RWPE2 (cell line): Measurements from ENCODE around the gene F2RL2.
"Not testable (repeated sequence)": the region's sequence is repeated elsewhere in the genome, so short reads cannot be mapped to it uniquely, and the experiment has no call there.

ENCODE experiments used
- ATAC-seq: fragments of 200-7000 bp; cut with Tn5 transposase; 3 replicates; pipeline ENCODE4 v1.9.1; 2021; ENCODE audit warnings: low read depth
- DNase-seq: peaks from one replicate; pipeline ENCODE4 v3.0.0-alpha.2; 2020; ENCODE audit warnings: low spot score
- H3K27ac ChIP-seq: fragments of 450-650 bp; 2 replicates; pipeline ENCODE4 v1.5.1; 2017; ENCODE audit warnings: mild to moderate bottlenecking; ENCODE audit not compliant: poor library complexity, severe bottlenecking
- H3K27me3 ChIP-seq: fragments of 250-450 bp; sonication (Bioruptor Pico); 2 replicates; pipeline ENCODE4 v1.5.1; 2021; ENCODE audit warnings: mild to moderate bottlenecking, moderate library complexity; ENCODE audit not compliant: insufficient read depth, poor library complexity, severe bottlenecking
- H3K36me3 ChIP-seq: fragments of 250-450 bp; sonication (Bioruptor Pico); 2 replicates; pipeline ENCODE4 v1.5.1; 2020; ENCODE audit warnings: low read depth, mild to moderate bottlenecking, moderate library complexity
- H3K4me1 ChIP-seq: fragments of 250-450 bp; sonication (Bioruptor Pico); 2 replicates; pipeline ENCODE4 v1.5.1; 2021; ENCODE audit warnings: mild to moderate bottlenecking, moderate library complexity; ENCODE audit not compliant: insufficient read depth, poor library complexity, severe bottlenecking
- H3K4me3 ChIP-seq: fragments of 250-450 bp; sonication (Bioruptor Pico); 2 replicates; pipeline ENCODE4 v1.5.1; 2021; ENCODE audit warnings: mild to moderate bottlenecking, moderate library complexity; ENCODE audit not compliant: severe bottlenecking
- H3K9me3 ChIP-seq: fragments of 250-450 bp; sonication (Bioruptor Pico); 2 replicates; pipeline ENCODE4 v1.5.1; 2021; ENCODE audit warnings: mild to moderate bottlenecking, moderate library complexity; ENCODE audit not compliant: severe bottlenecking
- TF ChIP-seq, protein P1 (sequence below): fragments of 450-650 bp; IDR thresholded peaks from one replicate; pipeline ENCODE4 v1.5.1; 2017; ENCODE audit warnings: mild to moderate bottlenecking, moderate library complexity; ENCODE audit not compliant: poor library complexity, severe bottlenecking

The F2RL2 gene

DNA sequence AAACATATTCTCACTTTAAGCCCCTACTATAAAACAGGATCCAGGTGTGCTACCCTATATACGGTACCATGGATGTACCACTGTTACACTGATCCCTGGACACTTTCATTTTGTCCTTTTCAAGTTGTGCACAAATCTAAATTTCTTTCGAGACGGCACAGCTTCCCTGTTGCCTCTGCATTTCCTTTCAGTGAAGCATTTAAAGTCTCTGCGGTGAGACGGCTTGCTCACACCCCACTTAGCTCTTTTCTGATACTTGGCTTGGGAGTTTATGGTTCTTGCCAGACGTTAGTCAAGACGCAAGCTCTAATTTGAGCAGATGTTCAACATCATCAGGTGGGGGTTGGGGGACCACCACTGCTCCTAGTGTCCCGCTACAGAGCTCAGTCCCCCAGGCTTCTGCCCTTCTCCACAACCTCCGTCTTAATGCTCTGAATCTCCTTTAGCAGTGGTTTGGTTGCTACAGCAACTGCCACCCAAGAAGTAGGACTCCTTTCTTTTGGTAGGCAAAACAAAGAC lies 15.8 kb downstream of the F2RL2 start:
- Histone ChIP-seq H3K36me3 (no peaks in the 10 kb centered on the region), H3K27ac (no peak overlapping the region), H3K27me3 (no peaks in the 10 kb centered on the region), H3K4me1 (peaks cover 3% of the 10 kb centered on the region), H3K4me3 (no peak overlapping the region), H3K9me3 (no peaks in the 10 kb centered on the region)
- TF ChIP-seq, protein P1, sequence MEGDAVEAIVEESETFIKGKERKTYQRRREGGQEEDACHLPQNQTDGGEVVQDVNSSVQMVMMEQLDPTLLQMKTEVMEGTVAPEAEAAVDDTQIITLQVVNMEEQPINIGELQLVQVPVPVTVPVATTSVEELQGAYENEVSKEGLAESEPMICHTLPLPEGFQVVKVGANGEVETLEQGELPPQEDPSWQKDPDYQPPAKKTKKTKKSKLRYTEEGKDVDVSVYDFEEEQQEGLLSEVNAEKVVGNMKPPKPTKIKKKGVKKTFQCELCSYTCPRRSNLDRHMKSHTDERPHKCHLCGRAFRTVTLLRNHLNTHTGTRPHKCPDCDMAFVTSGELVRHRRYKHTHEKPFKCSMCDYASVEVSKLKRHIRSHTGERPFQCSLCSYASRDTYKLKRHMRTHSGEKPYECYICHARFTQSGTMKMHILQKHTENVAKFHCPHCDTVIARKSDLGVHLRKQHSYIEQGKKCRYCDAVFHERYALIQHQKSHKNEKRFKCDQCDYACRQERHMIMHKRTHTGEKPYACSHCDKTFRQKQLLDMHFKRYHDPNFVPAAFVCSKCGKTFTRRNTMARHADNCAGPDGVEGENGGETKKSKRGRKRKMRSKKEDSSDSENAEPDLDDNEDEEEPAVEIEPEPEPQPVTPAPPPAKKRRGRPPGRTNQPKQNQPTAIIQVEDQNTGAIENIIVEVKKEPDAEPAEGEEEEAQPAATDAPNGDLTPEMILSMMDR: no peak
- ATAC-seq (no peak), DNase-seq (no peak)

DNA sequence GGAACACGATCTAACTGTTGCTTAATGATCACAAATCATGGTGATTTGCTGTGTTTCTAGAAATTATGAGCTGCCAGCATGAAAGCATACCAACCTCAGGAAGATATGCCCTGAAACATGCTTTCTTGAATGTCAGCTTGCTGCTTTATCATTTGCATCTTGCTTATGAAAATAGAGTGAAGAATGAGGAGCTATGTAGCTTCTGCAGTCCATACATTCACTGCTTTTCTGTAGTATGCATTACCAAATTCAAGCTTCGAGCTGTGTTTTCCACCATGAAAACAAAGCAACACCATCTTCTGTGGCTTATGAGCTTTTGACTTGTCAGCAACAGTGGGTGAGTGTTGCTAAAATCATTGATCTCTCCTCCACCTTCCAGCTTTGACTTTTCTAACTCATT lies 16.5 kb downstream of the F2RL2 start:
- no peaks in the 10 kb centered on the region for H3K27me3 ChIP-seq
- no peak overlapping the region for H3K27ac ChIP-seq
- no peak overlapping the region for H3K4me3 ChIP-seq
- DNase-seq (no peak), ATAC-seq (no peak)
- peaks cover 3% of the 10 kb centered on the region for H3K4me1 ChIP-seq
- TF ChIP-seq, protein P1: no peak
- no peaks in the 10 kb centered on the region for H3K36me3 ChIP-seq
- no peaks in the 10 kb centered on the region for H3K9me3 ChIP-seq

DNA sequence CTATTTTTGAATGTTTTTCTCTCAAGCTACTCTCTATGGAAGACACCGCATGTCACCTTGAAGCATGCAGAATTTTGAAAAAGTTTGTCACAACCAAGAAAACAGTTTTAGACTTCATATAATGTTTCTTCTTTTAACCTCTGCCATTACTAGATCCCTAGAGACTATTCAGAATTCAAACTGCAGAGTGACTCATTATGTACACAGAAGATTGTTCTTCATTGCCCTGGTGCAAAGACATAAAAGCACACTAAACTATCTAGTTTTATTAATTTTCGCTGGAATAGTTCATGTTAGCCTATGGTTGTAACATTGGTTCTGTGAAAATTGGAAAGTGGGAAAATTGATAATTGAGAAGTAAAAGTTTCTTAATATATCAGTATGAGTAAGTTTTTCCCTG lies 18.4 kb downstream of the F2RL2 start:
- TF ChIP-seq, protein P1: no peak
- H3K27me3 ChIP-seq: no peaks in the 10 kb centered on the region
- ATAC-seq: peak; percentile 64
- H3K4me1 ChIP-seq: peaks cover 3% of the 10 kb centered on the region
- H3K36me3 ChIP-seq: no peaks in the 10 kb centered on the region
- no peak overlapping the region for H3K27ac ChIP-seq
- no peak for DNase-seq
- H3K9me3 ChIP-seq: no peaks in the 10 kb centered on the region
- no peak overlapping the region for H3K4me3 ChIP-seq

DNA sequence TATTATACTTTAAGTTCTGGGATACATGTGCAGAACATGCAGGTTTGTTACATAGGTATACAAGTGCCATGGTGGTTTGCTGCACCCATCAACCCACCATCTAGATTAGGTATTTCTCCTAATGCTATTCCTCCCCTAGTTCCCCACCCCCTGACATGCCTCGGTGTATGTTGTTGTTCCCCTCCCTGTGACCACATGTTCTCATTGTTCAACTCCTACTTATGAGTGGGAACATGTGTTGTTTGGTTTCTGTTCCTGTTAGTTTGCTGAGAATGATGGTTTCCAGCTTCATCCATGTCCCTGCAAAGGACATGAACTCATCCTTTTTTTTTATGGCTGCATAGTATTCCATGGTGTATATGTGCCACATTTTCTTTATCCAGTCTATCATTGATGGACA lies 19.2 kb downstream of the F2RL2 start:
- H3K4me3 ChIP-seq, DNase-seq, ATAC-seq: not testable (repeated sequence)

DNA sequence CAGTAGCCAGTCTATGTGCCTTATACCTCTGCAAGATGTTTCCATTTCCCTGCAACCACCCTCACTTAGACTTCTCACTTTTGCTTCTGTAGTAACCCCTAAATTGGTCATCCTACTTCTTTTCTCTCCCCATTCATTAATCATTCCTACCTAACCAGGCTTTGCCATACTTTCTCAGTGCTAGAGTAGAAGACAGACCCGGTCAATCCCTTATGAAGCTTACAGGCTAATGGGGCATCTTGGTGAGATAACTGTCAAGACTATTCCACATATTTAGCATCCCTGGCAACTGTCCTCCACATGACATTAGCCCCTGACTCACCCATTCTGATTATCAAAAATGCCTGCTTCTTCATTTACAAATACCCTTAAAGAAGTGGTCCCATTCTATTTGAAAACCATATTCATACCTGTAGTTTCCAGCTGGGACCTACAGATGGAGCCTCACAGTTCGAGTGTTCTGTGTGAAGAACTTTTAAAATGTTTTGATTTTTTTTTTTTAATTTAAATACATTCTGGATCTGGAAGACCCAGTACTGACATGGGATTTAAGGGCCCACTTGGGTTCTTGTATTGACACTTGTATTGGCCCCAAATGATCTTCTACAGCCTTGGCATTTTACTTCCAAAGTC lies 21.0 kb downstream of the F2RL2 start:
- DNase-seq: no peak
- Histone ChIP-seq H3K4me3 (no peak overlapping the region), H3K36me3 (no peaks in the 10 kb centered on the region), H3K27ac (no peak overlapping the region), H3K9me3 (no peaks in the 10 kb centered on the region), H3K27me3 (no peaks in the 10 kb centered on the region), H3K4me1 (peaks cover 3% of the 10 kb centered on the region)
- TF ChIP-seq, protein P1: peak; percentile 27
- peak; percentile 54; the same call in 1 of the 3 replicates for ATAC-seq

More for the DNA sequence above, 19.2 kb downstream of the F2RL2 start:
- H3K36me3 ChIP-seq, H3K4me1 ChIP-seq, H3K27me3 ChIP-seq, H3K27ac ChIP-seq, H3K9me3 ChIP-seq: not testable (repeated sequence)
